Measurements from ENCODE around the gene ATP11C. TPM values are rescaled to one million over a fixed set of nuclear protein-coding genes. Genes with fewer than 3 reads are reported as not detected.
A peak's percentile ranks its signal among the peaks of the same experiment; 100 is the strongest.

Gene ATP11C
- total and polyA plus RNA-seq, 7 experiments from 2014 or later: 4.5 to 27.5 (median 22.0) TPM

DNA sequence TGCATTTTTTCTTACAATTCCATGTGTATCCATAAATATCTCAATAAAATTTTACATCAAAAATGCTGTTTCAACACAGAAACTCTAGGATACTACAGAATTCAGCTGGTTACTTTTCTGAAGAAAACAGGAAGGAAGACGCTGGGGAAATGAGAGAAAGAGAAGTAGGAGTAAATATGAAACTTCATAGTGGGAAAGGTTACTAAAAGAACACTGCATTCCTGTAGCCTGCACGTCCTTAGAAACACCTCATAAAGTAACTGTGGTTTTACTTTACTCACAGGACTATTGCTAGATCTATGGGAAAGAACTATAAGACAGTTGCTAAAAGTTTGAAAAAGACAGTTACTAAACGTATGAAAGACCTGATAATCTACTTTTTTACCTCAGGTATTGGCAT is 23.1 kb downstream of the ATP11C start:
- no peaks in the 10 kb centered on the region for H3K9me3 ChIP-seq (ENCODE audit: control insufficient read depth in 2 of 3, low read length in 3 of 3)
- ATAC-seq (no peak), DNase-seq (no peak)
- Mint-ChIP-seq H3K27ac (no peak overlapping the region), H3K4me1 (peaks cover 20 to 61% (median 48%) of the 10 kb centered on the region in 7 donors), H3K9me3 (peaks cover 0 to 2% (median 0%) of the 10 kb centered on the region in 11 donors), H3K27me3 (no peaks in the 10 kb centered on the region), H3K4me3 (peak overlapping the region in 1 of 10 donors; percentile 33), H3K36me3 (peaks cover 0 to 6% (median 4%) of the 10 kb centered on the region in 5 donors)
- ChIA-PET CTCF (no interaction called here), POLR2A (no interaction called here)
- H3K27me3 ChIP-seq (ENCODE audit: control insufficient read depth in 2 of 2, insufficient read depth in 2 of 2, low read length in 2 of 2): no peaks in the 10 kb centered on the region
- H3K36me3 ChIP-seq (ENCODE audit: control insufficient read depth in 2 of 3, insufficient read depth in 3 of 3, low read length in 3 of 3): no peaks in the 10 kb centered on the region
- H3K4me1 ChIP-seq (ENCODE audit: control insufficient read depth in 2 of 2, insufficient read depth in 2 of 2, low read length in 2 of 2): no peaks in the 10 kb centered on the region
- no peak overlapping the region for H3K27ac ChIP-seq (ENCODE audit: low read depth, low read length)
- intact Hi-C loops (cut with micrococcal nuclease): no loop called here
- H3K4me3 ChIP-seq (ENCODE audit: low read length): no peak overlapping the region

DNA sequence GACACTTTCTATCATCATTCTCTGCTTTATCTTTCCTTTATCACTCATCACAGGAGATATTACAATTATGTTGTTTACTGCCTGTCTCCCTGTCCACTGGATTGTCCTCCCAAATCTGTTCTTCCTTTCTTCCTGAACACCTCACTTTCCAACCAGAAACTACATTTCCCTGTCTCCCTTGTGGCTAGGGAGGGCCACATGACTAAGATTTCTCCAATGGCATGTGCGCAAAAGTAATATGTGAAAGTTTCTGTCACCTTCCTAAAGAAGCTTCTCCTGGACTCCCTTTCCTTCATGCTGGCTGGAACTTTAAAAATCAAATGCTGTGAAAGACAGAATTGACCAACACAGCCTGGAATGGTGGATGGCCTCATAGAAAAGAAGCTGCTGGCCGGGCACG is 25.8 kb downstream of the ATP11C start:
- H3K4me1 ChIP-seq (ENCODE audit: control insufficient read depth in 2 of 2, insufficient read depth in 2 of 2, low read length in 2 of 2): no peaks in the 10 kb centered on the region
- H3K27me3 Mint-ChIP-seq: no peaks in the 10 kb centered on the region
- H3K27ac Mint-ChIP-seq: peak overlapping the region in 1 of 9 donors; percentile 1
- ATAC-seq (no peak), DNase-seq (no peak)
- no peaks in the 10 kb centered on the region for H3K36me3 ChIP-seq (ENCODE audit: control insufficient read depth in 2 of 3, insufficient read depth in 3 of 3, low read length in 3 of 3)
- intact Hi-C loops (cut with micrococcal nuclease): no loop called here
- no peak overlapping the region for H3K27ac ChIP-seq (ENCODE audit: low read depth, low read length)
- no peaks in the 10 kb centered on the region for H3K27me3 ChIP-seq (ENCODE audit: control insufficient read depth in 2 of 2, insufficient read depth in 2 of 2, low read length in 2 of 2)
- CTCF ChIA-PET: no interaction called here
- no peak overlapping the region for H3K4me3 ChIP-seq (ENCODE audit: low read length)
- H3K36me3 Mint-ChIP-seq: peaks cover 0 to 3% (median 0%) of the 10 kb centered on the region in 5 donors
- peaks cover 17 to 62% (median 51%) of the 10 kb centered on the region in 7 donors for H3K4me1 Mint-ChIP-seq
- POLR2A ChIA-PET: no interaction called here
- no peak overlapping the region for H3K4me3 Mint-ChIP-seq
- H3K9me3 ChIP-seq (ENCODE audit: control insufficient read depth in 2 of 3, low read length in 3 of 3): no peaks in the 10 kb centered on the region
- no peaks in the 10 kb centered on the region for H3K9me3 Mint-ChIP-seq

DNA sequence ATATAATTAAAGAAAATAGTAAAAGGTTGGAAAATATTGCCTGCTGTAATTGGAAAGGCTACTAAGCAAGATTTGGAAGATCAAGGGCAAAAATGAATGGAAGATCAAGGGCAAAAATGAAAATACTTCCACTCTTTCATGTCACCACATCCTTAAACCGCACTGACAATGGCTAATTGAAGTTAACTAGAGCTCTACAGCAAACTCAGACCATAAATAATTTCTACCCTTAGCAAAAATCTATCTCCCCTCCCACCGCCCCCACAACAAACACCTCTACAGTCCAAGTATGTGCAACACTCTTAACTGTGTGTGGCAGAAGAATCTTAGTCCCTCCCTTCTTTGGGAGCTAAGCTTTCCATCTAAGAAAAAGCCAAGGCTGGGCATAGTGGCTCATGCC is 27.1 kb downstream of the ATP11C start:
- Mint-ChIP-seq H3K4me3 (no peak overlapping the region), H3K36me3 (peaks cover 0 to 3% (median 0%) of the 10 kb centered on the region in 5 donors), H3K27ac (no peak overlapping the region), H3K9me3 (no peaks in the 10 kb centered on the region), H3K4me1 (peaks cover 8 to 52% (median 41%) of the 10 kb centered on the region in 7 donors), H3K27me3 (no peaks in the 10 kb centered on the region)
- no peak for DNase-seq
- Histone ChIP-seq H3K9me3 (ENCODE audit: control insufficient read depth in 2 of 3, low read length in 3 of 3) (no peaks in the 10 kb centered on the region), H3K4me3 (ENCODE audit: low read length) (no peak overlapping the region), H3K4me1 (ENCODE audit: control insufficient read depth in 2 of 2, insufficient read depth in 2 of 2, low read length in 2 of 2) (no peaks in the 10 kb centered on the region), H3K27ac (ENCODE audit: low read depth, low read length) (no peak overlapping the region), H3K27me3 (ENCODE audit: control insufficient read depth in 2 of 2, insufficient read depth in 2 of 2, low read length in 2 of 2) (no peaks in the 10 kb centered on the region), H3K36me3 (ENCODE audit: control insufficient read depth in 2 of 3, insufficient read depth in 3 of 3, low read length in 3 of 3) (no peaks in the 10 kb centered on the region)
- CTCF ChIA-PET: interaction anchor here (0.6 kb wide), 1 partner anchor 22 kb away, joined by 3 read pairs; no protein-coding TSS in a partner anchor
- intact Hi-C loops (cut with micrococcal nuclease): no loop called here
- POLR2A ChIA-PET: no interaction called here
- ATAC-seq: no peak

DNA sequence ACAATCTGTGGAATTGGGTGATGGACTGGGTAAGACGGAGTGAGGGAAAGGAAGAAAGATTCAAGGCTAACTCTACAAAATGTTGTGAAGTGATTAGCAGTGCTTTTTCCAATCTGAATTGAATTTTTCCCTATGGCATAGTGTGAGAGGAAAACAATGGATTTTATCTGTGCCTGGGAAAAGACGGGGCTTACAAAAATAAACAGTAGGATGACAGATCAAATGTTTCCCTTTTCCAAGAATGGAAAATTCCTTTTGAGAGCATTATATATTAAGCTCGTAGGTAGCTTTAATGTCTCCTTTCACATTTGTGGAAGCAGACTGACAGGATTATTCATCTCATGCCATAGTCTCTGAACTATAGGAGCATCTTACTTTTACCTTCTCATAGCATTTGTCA is 27.8 kb downstream of the ATP11C start:
- intact Hi-C loops (cut with micrococcal nuclease): no loop called here
- Histone ChIP-seq H3K4me3 (ENCODE audit: low read length) (no peak overlapping the region), H3K27ac (ENCODE audit: low read depth, low read length) (no peak overlapping the region), H3K27me3 (ENCODE audit: control insufficient read depth in 2 of 2, insufficient read depth in 2 of 2, low read length in 2 of 2) (no peaks in the 10 kb centered on the region), H3K4me1 (ENCODE audit: control insufficient read depth in 2 of 2, insufficient read depth in 2 of 2, low read length in 2 of 2) (no peaks in the 10 kb centered on the region), H3K9me3 (ENCODE audit: control insufficient read depth in 2 of 3, low read length in 3 of 3) (no peaks in the 10 kb centered on the region), H3K36me3 (ENCODE audit: control insufficient read depth in 2 of 3, insufficient read depth in 3 of 3, low read length in 3 of 3) (no peaks in the 10 kb centered on the region)
- H3K27ac Mint-ChIP-seq: peak overlapping the region in 2 of 9 donors; percentile 1 to 9
- ATAC-seq (no peak), DNase-seq (no peak)
- POLR2A ChIA-PET: no interaction called here
- H3K27me3 Mint-ChIP-seq: no peaks in the 10 kb centered on the region
- H3K4me1 Mint-ChIP-seq: peaks cover 8 to 48% (median 38%) of the 10 kb centered on the region in 7 donors
- no peaks in the 10 kb centered on the region for H3K9me3 Mint-ChIP-seq
- H3K4me3 Mint-ChIP-seq: no peak overlapping the region
- CTCF ChIA-PET: interaction anchor here (0.6 kb wide), 1 partner anchor 22 kb away, joined by 3 read pairs; no protein-coding TSS in a partner anchor
- H3K36me3 Mint-ChIP-seq: peaks cover 0 to 3% (median 0%) of the 10 kb centered on the region in 5 donors

DNA sequence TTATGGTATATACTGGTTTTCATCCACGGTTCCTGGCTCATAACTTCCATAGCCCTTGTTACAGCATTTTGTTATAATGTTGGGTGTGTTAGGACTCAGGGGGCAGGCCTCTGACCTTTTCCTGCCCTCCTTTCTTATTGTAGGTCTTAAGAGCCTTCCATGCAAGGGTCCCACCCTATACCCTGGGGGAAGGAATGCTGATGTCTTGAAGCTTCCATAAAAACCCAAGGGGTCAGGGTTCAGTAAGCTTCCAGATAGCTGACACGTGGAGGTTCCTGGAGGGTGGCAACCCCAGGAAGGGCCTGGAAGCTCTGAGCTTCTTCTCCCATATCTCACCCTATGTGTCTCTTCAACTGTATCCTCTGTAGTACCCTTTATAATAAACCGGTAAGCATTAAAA is 29.6 kb downstream of the ATP11C start:
- Mint-ChIP-seq H3K27me3 (no peaks in the 10 kb centered on the region), H3K27ac (peak overlapping the region in 1 of 9 donors; percentile 51), H3K36me3 (peaks cover 0 to 7% (median 0%) of the 10 kb centered on the region in 5 donors), H3K4me3 (no peak overlapping the region), H3K9me3 (no peaks in the 10 kb centered on the region), H3K4me1 (peaks cover 5 to 33% (median 30%) of the 10 kb centered on the region in 7 donors)
- H3K9me3 ChIP-seq (ENCODE audit: control insufficient read depth in 2 of 3, low read length in 3 of 3): no peaks in the 10 kb centered on the region
- no peak for ATAC-seq
- DNase-seq: no peak
- H3K4me3 ChIP-seq (ENCODE audit: low read length): no peak overlapping the region
- no peak overlapping the region for H3K27ac ChIP-seq (ENCODE audit: low read depth, low read length)
- ChIA-PET POLR2A (no interaction called here), CTCF (no interaction called here)
- no peaks in the 10 kb centered on the region for H3K27me3 ChIP-seq (ENCODE audit: control insufficient read depth in 2 of 2, insufficient read depth in 2 of 2, low read length in 2 of 2)
- intact Hi-C loops (cut with micrococcal nuclease): no loop called here
- no peaks in the 10 kb centered on the region for H3K36me3 ChIP-seq (ENCODE audit: control insufficient read depth in 2 of 3, insufficient read depth in 3 of 3, low read length in 3 of 3)
- H3K4me1 ChIP-seq (ENCODE audit: control insufficient read depth in 2 of 2, insufficient read depth in 2 of 2, low read length in 2 of 2): no peaks in the 10 kb centered on the region

DNA sequence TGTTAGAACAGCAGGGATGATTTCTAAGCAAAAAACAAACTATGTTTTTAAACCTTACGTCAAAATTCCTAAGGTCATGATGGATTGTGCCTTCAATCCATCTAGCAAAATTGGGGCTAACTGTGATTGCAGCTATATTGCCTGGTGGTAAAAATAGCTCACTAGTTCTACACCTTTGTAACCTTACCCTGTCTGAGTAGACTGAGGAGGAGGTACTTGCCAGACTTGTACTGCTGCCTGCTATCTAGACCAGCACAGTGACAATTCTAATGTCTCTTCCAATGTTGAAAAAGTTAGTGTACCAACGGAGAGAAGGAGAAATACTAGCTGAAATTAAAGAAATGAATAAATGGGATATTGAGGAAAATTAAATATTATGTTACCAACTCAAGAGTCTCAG is 30.3 kb downstream of the ATP11C start:
- H3K36me3 Mint-ChIP-seq: peaks cover 0 to 4% (median 2%) of the 10 kb centered on the region in 5 donors
- H3K27ac ChIP-seq (ENCODE audit: low read depth, low read length): no peak overlapping the region
- intact Hi-C loops (cut with micrococcal nuclease): no loop called here
- ChIA-PET CTCF (no interaction called here), POLR2A (interaction anchor here (1.3 kb wide), 1 partner anchor 31 kb away, joined by 4 read pairs; no protein-coding TSS in a partner anchor)
- no peaks in the 10 kb centered on the region for H3K4me1 ChIP-seq (ENCODE audit: control insufficient read depth in 2 of 2, insufficient read depth in 2 of 2, low read length in 2 of 2)
- no peaks in the 10 kb centered on the region for H3K27me3 ChIP-seq (ENCODE audit: control insufficient read depth in 2 of 2, insufficient read depth in 2 of 2, low read length in 2 of 2)
- H3K9me3 Mint-ChIP-seq: no peaks in the 10 kb centered on the region
- no peaks in the 10 kb centered on the region for H3K27me3 Mint-ChIP-seq
- DNase-seq (no peak), ATAC-seq (no peak)
- no peaks in the 10 kb centered on the region for H3K36me3 ChIP-seq (ENCODE audit: control insufficient read depth in 2 of 3, insufficient read depth in 3 of 3, low read length in 3 of 3)
- H3K4me3 Mint-ChIP-seq: no peak overlapping the region
- H3K4me3 ChIP-seq (ENCODE audit: low read length): no peak overlapping the region
- H3K9me3 ChIP-seq (ENCODE audit: control insufficient read depth in 2 of 3, low read length in 3 of 3): no peaks in the 10 kb centered on the region
- no peak overlapping the region for H3K27ac Mint-ChIP-seq
- H3K4me1 Mint-ChIP-seq: peaks cover 5 to 31% (median 24%) of the 10 kb centered on the region in 7 donors

DNA sequence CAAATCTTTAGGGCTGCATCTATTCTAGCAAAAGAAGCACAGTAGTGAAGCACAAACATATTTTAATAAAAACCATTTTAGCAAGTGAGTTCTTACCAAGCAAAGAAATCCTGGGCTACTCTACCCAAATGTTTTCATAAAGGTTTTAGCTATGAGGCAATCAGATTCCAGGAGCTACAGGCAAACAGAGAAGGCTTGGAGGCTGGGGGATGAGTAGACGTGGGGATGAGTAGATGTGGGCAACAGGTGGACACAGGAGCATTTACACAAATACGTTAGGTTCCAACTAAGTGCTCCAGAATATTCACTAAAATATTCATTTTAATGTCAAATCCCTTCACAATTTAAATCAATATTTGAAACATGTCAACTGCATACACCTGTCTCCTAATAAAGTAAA is 34.5 kb downstream of the ATP11C start:
- H3K4me3 Mint-ChIP-seq: no peak overlapping the region
- no peak overlapping the region for H3K27ac Mint-ChIP-seq
- ChIA-PET POLR2A (no interaction called here), CTCF (no interaction called here)
- peaks cover 0 to 25% (median 16%) of the 10 kb centered on the region in 7 donors for H3K4me1 Mint-ChIP-seq
- H3K27me3 Mint-ChIP-seq: no peaks in the 10 kb centered on the region
- ATAC-seq (no peak), DNase-seq (no peak)
- no peak overlapping the region for H3K4me3 ChIP-seq (ENCODE audit: low read length)
- no peaks in the 10 kb centered on the region for H3K36me3 ChIP-seq (ENCODE audit: control insufficient read depth in 2 of 3, insufficient read depth in 3 of 3, low read length in 3 of 3)
- no peaks in the 10 kb centered on the region for H3K9me3 Mint-ChIP-seq
- H3K27ac ChIP-seq (ENCODE audit: low read depth, low read length): no peak overlapping the region
- H3K4me1 ChIP-seq (ENCODE audit: control insufficient read depth in 2 of 2, insufficient read depth in 2 of 2, low read length in 2 of 2): no peaks in the 10 kb centered on the region
- H3K27me3 ChIP-seq (ENCODE audit: control insufficient read depth in 2 of 2, insufficient read depth in 2 of 2, low read length in 2 of 2): no peaks in the 10 kb centered on the region
- intact Hi-C loops (cut with micrococcal nuclease): no loop called here
- peaks cover 0 to 9% (median 3%) of the 10 kb centered on the region in 5 donors for H3K36me3 Mint-ChIP-seq
- H3K9me3 ChIP-seq (ENCODE audit: control insufficient read depth in 2 of 3, low read length in 3 of 3): no peaks in the 10 kb centered on the region

All from naive thymus-derived CD4-positive, alpha-beta T cell (primary cell).